Transverse colon (tissue), 4 donors: ENCODE results near the gene HACD1.

Experiments used
- EP300 ChIP-seq: sonication (generic); formaldehyde crosslinking; IDR thresholded peaks from one replicate; pipeline ENCODE4 v1.6.1; 2017; ENCODE audit warnings: antibody characterized with exemption, low read depth
- POLR2A ChIP-seq: fragments of 450-650 bp; IDR thresholded peaks from one replicate; pipeline ENCODE4 v1.6.1; 2016; ENCODE audit warnings: antibody characterized with exemption, mild to moderate bottlenecking, moderate library complexity
- POLR2AphosphoS5 ChIP-seq, 3 donors: sonication (generic); formaldehyde crosslinking; IDR thresholded peaks; one replicate each; pipeline ENCODE4 v1.6.1; 2016; ENCODE audit warnings: antibody characterized with exemption in 3 of 3
- TF ChIP-seq, protein P1 (sequence below), 5 experiments: fragments of 200-600 bp in 3 of 5; fragments of 450-650 bp in 2 of 5; sonication (generic) in 3 of 5; IDR thresholded peaks; 1 replicate in 2 of 5; 2 replicates in 3 of 5; pipeline ENCODE4 v1.5.1; 2016 to 2017; ENCODE audit warnings: antibody characterized with exemption in 5 of 5, inconsistent platforms in 3 of 5, mild to moderate bottlenecking in 2 of 5, moderate library complexity in 1 of 5

- TF ChIP-seq, protein P1, sequence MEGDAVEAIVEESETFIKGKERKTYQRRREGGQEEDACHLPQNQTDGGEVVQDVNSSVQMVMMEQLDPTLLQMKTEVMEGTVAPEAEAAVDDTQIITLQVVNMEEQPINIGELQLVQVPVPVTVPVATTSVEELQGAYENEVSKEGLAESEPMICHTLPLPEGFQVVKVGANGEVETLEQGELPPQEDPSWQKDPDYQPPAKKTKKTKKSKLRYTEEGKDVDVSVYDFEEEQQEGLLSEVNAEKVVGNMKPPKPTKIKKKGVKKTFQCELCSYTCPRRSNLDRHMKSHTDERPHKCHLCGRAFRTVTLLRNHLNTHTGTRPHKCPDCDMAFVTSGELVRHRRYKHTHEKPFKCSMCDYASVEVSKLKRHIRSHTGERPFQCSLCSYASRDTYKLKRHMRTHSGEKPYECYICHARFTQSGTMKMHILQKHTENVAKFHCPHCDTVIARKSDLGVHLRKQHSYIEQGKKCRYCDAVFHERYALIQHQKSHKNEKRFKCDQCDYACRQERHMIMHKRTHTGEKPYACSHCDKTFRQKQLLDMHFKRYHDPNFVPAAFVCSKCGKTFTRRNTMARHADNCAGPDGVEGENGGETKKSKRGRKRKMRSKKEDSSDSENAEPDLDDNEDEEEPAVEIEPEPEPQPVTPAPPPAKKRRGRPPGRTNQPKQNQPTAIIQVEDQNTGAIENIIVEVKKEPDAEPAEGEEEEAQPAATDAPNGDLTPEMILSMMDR (IDR thresholded peaks at IDR 0.05): no peak
- TF ChIP-seq POLR2AphosphoS5 (IDR thresholded peaks at IDR 0.05): no peak
- no peak for TF ChIP-seq EP300
- no peak for TF ChIP-seq POLR2A
Observed at GRCh38 chr10:17590969-17591645, 26.1 kb downstream of the HACD1 start.
